NT2/D1 (cell line): ENCODE results near the gene CUL9.

Source experiments
- SUZ12 ChIP-seq: IDR thresholded peaks from 2 replicates; pipeline ENCODE4 v1.6.1; 2011; ENCODE audit not compliant: insufficient read length, insufficient read depth; ENCODE audit errors: extremely low read depth
- YY1 ChIP-seq: IDR thresholded peaks from 2 replicates; pipeline ENCODE4 v1.6.1; 2011; ENCODE audit not compliant: insufficient read length, insufficient read depth

DNA sequence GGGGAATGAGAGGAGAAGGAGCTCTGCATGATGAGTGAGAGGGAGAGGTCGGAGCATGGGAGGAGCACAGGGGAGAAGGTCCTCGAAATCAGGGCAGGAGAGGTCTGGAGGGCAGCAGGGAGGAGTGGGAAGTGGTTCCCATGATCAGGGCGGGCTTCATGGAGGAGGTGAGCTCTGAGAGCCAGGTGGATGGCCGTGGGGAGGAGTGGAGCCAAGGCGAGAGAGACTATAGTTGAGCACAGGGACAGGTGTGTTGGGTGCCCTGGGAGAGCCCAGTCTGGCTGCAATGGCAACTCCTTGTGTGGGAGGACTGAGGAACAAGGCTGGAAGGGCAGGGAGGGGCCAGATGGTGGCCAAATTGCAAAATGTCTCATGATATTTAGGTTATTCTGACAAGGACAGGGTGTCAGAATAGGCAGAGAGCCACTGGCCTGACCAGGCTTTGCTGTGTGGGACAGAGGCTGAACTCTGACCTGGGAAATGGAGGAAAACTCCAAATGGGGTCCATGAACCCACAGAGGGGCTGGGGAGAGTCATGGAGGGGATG, 82.7 kb downstream of the CUL9 start:
- TF ChIP-seq SUZ12 (no peak), YY1 (no peak)
